IMR-90 (cell line): ENCODE data around the gene KLHL13. TPM values are rescaled to one million over a fixed set of nuclear protein-coding genes. Genes with fewer than 3 reads are reported as not detected.

ENCODE experiments used
- ATAC-seq: fragments of 200-7000 bp; cut with Tn5 transposase; 2 replicates; pipeline ENCODE4 v1.9.1; 2020; ENCODE audit warnings: low read depth, mild to moderate bottlenecking, moderate library complexity
- BruUV-seq: library from RNA; stranded (reverse); fragments of 400-500 nt; replicated peaks from 2 replicates; lab custom pipeline; 2021; lab: Mats Ljungman, UMichigan
- CTCF ChIA-PET: fragments of 300-600 bp; formaldehyde crosslinking; extraction: SDS; loops from one replicate; lab custom pipeline; 2021; ENCODE audit warnings: antibody characterized with exemption; lab: Yijun Ruan, JAX
- POLR2A ChIA-PET: fragments of 300-600 bp; sonication (Branson Sonifier 250); formaldehyde crosslinking; loops from one replicate; lab custom pipeline; 2022; ENCODE audit warnings: antibody characterized with exemption; ENCODE audit not compliant: unreplicated experiment; lab: Charles Lee
- DNase-seq: peaks from one replicate; pipeline ENCODE4 v3.0.0; 2013
- H2AFZ ChIP-seq: replicated peaks from 2 replicates; pipeline ENCODE3; 2013; ENCODE audit warnings: low read length, mild to moderate bottlenecking; ENCODE audit not compliant: poor library complexity
- H2AK5ac ChIP-seq: 2 replicates; pipeline ENCODE4 v1.6.1; 2013; ENCODE audit warnings: low read depth, low read length, inconsistent platforms
- H2AK9ac ChIP-seq: replicated peaks from 2 replicates; pipeline ENCODE3; 2013; ENCODE audit warnings: mild to moderate bottlenecking, low read depth, low read length, moderate library complexity; ENCODE audit not compliant: poor library complexity
- H2BK120ac ChIP-seq: 2 replicates; pipeline ENCODE4 v1.6.1; 2013; ENCODE audit warnings: low read depth, low read length, inconsistent platforms
- H2BK15ac ChIP-seq: 3 replicates; pipeline ENCODE4 v1.6.1; 2013; ENCODE audit warnings: low read depth, low read length, inconsistent platforms
- H2BK20ac ChIP-seq: 2 replicates; pipeline ENCODE4 v1.6.1; 2013; ENCODE audit warnings: low read depth, mild to moderate bottlenecking, inconsistent platforms, low read length, moderate library complexity
- H2BK5ac ChIP-seq: 2 replicates; pipeline ENCODE4 v1.6.1; 2013; ENCODE audit warnings: mild to moderate bottlenecking, low read depth, low read length, inconsistent platforms; ENCODE audit not compliant: poor library complexity, severe bottlenecking
- H3K14ac ChIP-seq: replicated peaks from 2 replicates; pipeline ENCODE4 v1.6.1; 2013; ENCODE audit warnings: low read depth, low read length, inconsistent platforms
- H3K18ac ChIP-seq: 2 replicates; pipeline ENCODE4 v1.6.1; 2013; ENCODE audit warnings: low read depth, low read length, control low read depth
- H3K23ac ChIP-seq: 2 replicates; pipeline ENCODE4 v1.6.1; 2013; ENCODE audit warnings: low read depth, low read length, inconsistent platforms
- H3K27ac ChIP-seq: 2 replicates; pipeline ENCODE4 v1.5.1; 2013; ENCODE audit warnings: mild to moderate bottlenecking, control low read depth, low read length; ENCODE audit not compliant: insufficient read depth
- H3K27me3 ChIP-seq: 2 replicates; pipeline ENCODE4 v1.6.1; 2013; ENCODE audit warnings: low read length; ENCODE audit not compliant: control insufficient read depth, insufficient read depth
- H3K36me3 ChIP-seq: 2 replicates; pipeline ENCODE4 v1.6.1; 2013; ENCODE audit warnings: low read length, mixed read lengths; ENCODE audit not compliant: control insufficient read depth, insufficient read depth
- H3K4ac ChIP-seq: 2 replicates; pipeline ENCODE4 v1.6.1; 2013; ENCODE audit warnings: low read depth, low read length, inconsistent platforms
- H3K4me1 ChIP-seq: 2 replicates; pipeline ENCODE4 v1.6.1; 2013; ENCODE audit warnings: low read length, mixed read lengths; ENCODE audit not compliant: control insufficient read depth, insufficient read depth
- H3K4me2 ChIP-seq: 2 replicates; pipeline ENCODE4 v1.6.1; 2013; ENCODE audit warnings: low read depth, mild to moderate bottlenecking, control low read depth, low read length, moderate library complexity
- H3K4me3 ChIP-seq: 2 replicates; pipeline ENCODE4 v1.5.1; 2013; ENCODE audit warnings: low read depth, mild to moderate bottlenecking, control low read depth, low read length, moderate library complexity; ENCODE audit not compliant: insufficient read depth
- H3K56ac ChIP-seq: 2 replicates; pipeline ENCODE4 v1.6.1; 2013; ENCODE audit warnings: low read length, inconsistent platforms; ENCODE audit not compliant: insufficient read depth; ENCODE audit errors: extremely low read depth
- H3K79me1 ChIP-seq, 2 experiments: 2 replicates each; pipeline ENCODE4 v1.6.1; 2013; ENCODE audit warnings: low read length in 2 of 2, inconsistent platforms in 1 of 2, low read depth in 1 of 2
- H3K9ac ChIP-seq: 2 replicates; pipeline ENCODE4 v1.6.1; 2013; ENCODE audit warnings: low read depth, low read length, control low read depth
- H3K9me1 ChIP-seq: 2 replicates; pipeline ENCODE4 v1.6.1; 2013; ENCODE audit warnings: low read length, inconsistent platforms; ENCODE audit not compliant: insufficient read depth
- H3K9me3 ChIP-seq: 2 replicates; pipeline ENCODE4 v1.6.1; 2013; ENCODE audit warnings: low read length; ENCODE audit not compliant: control insufficient read depth, insufficient read depth
- H4K20me1 ChIP-seq: 2 replicates; pipeline ENCODE4 v1.6.1; 2013; ENCODE audit warnings: low read length, inconsistent platforms; ENCODE audit not compliant: insufficient read depth
- H4K5ac ChIP-seq: 2 replicates; pipeline ENCODE4 v1.6.1; 2013; ENCODE audit warnings: mild to moderate bottlenecking, low read depth, low read length, control low read depth
- H4K8ac ChIP-seq, 2 experiments: 2 replicates each; pipeline ENCODE4 v1.6.1; 2013; ENCODE audit warnings: low read depth in 2 of 2, low read length in 2 of 2, control low read depth in 1 of 2, inconsistent platforms in 1 of 2
- H4K91ac ChIP-seq: 2 replicates; pipeline ENCODE4 v1.6.1; 2013; ENCODE audit warnings: low read depth, low read length, inconsistent platforms; ENCODE audit not compliant: insufficient read depth
- BHLHE40 ChIP-seq: fragments of 150-350 bp; IDR thresholded peaks from 2 replicates; pipeline ENCODE4 v1.6.1; 2016; ENCODE audit warnings: mild to moderate bottlenecking, low read depth, low read length
- CEBPB ChIP-seq: IDR thresholded peaks from 2 replicates; pipeline ENCODE4 v1.6.1; 2012; ENCODE audit warnings: low read depth, low read length, improper control_type of control experiment
- CHD1 ChIP-seq: IDR thresholded peaks from 2 replicates; pipeline ENCODE4 v1.6.1; 2012; ENCODE audit warnings: low read depth, low read length, improper control_type of control experiment
- ELK1 ChIP-seq: fragments of 150-350 bp; IDR thresholded peaks from 2 replicates; pipeline ENCODE4 v1.6.1; 2016; ENCODE audit warnings: low read depth, mild to moderate bottlenecking, low read length, moderate library complexity, borderline replicate concordance
- FOS ChIP-seq: fragments of 150-350 bp; IDR thresholded peaks from 2 replicates; pipeline ENCODE4 v1.6.1; 2016; ENCODE audit warnings: low read depth, low read length
- MAFK ChIP-seq: IDR thresholded peaks from 2 replicates; pipeline ENCODE4 v1.6.1; 2012; ENCODE audit warnings: low read depth, low read length, improper control_type of control experiment
- MAZ ChIP-seq: IDR thresholded peaks from 2 replicates; pipeline ENCODE4 v1.6.1; 2012; ENCODE audit warnings: low read depth, mild to moderate bottlenecking, low read length, improper control_type of control experiment, moderate library complexity, borderline replicate concordance
- MXI1 ChIP-seq: IDR thresholded peaks from 2 replicates; pipeline ENCODE4 v1.6.1; 2012; ENCODE audit warnings: low read depth, mild to moderate bottlenecking, low read length, moderate library complexity, borderline replicate concordance
- NFE2L2 ChIP-seq: fragments of 150-350 bp; IDR thresholded peaks from 2 replicates; pipeline ENCODE4 v1.6.1; 2016; ENCODE audit warnings: low read depth, mild to moderate bottlenecking, low read length
- POLR2A ChIP-seq: IDR thresholded peaks from 2 replicates; pipeline ENCODE4 v1.6.1; 2012; ENCODE audit warnings: mild to moderate bottlenecking, low read depth, low read length
- RAD21 ChIP-seq: IDR thresholded peaks from 2 replicates; pipeline ENCODE4 v1.6.1; 2012; ENCODE audit warnings: low read length, improper control_type of control experiment
- RCOR1 ChIP-seq: IDR thresholded peaks from 2 replicates; pipeline ENCODE4 v1.6.1; 2012; ENCODE audit warnings: mild to moderate bottlenecking, low read length, improper control_type of control experiment; ENCODE audit not compliant: insufficient replicate concordance
- RFX5 ChIP-seq: IDR thresholded peaks from 2 replicates; pipeline ENCODE4 v1.8.0; 2012; ENCODE audit warnings: low read depth, mild to moderate bottlenecking, low read length, moderate library complexity
- SMC3 ChIP-seq: fragments of 150-350 bp; IDR thresholded peaks from 2 replicates; pipeline ENCODE4 v1.6.1; 2016; ENCODE audit warnings: low read depth, mild to moderate bottlenecking, antibody characterized with exemption, low read length, moderate library complexity
- USF2 ChIP-seq: fragments of 150-350 bp; IDR thresholded peaks from 2 replicates; pipeline ENCODE4 v1.6.1; 2017; ENCODE audit warnings: mild to moderate bottlenecking, antibody characterized with exemption, low read length, low read depth
- WGBS, 2 experiments: methylation state at CpG; one replicate each; pipeline versions ENCODE4 v1.1.5 to v1.1.7; 2013; ENCODE audit warnings: missing lambda C conversion rate in 2 of 2; ENCODE audit not compliant: insufficient read length in 1 of 2; ENCODE audit errors: extremely low coverage in 2 of 2; 5-methylcytosine and 5-hydroxymethylcytosine counted together
- dilution Hi-C: fragments of 300-500 bp; cut with HindIII; formaldehyde crosslinking; loops from one replicate; pipeline ENCODE4 v1.14.3; 2018; ENCODE audit warnings: low sequenced_read_pairs; ENCODE audit not compliant: unreplicated experiment
- in situ Hi-C: fragments of 300-500 bp; cut with MboI; formaldehyde crosslinking; loops from 3 replicates; pipeline ENCODE4 v1.14.3; 2019; ENCODE audit warnings: low sequenced_read_pairs, inconsistent platforms, mixed read lengths
- intact Hi-C: fragments of 100-400 bp; cut with micrococcal nuclease; formaldehyde crosslinking; loops from 2 replicates; pipeline ENCODE4 v1.10.0; 2022
- polyA plus RNA-seq, 3 experiments: library from polyadenylated mRNA; depleted of rRNA; stranded (reverse); fragments of >200 nt; gene quantifications; 2 replicates each; pipeline ENCODE4 v1.2.3, GENCODE V29; 2012; ENCODE audit warnings: low replicate concordance in 1 of 3
- total RNA-seq: library from RNA; depleted of rRNA; stranded (reverse); fragments of >200 nt; gene quantifications from 2 replicates; pipeline ENCODE4 v1.2.3, GENCODE V29; 2012
- TF ChIP-seq, protein P1 (sequence below): conservative IDR thresholded peaks from 2 replicates; pipeline ENCODE4 v1.5.1; 2012; ENCODE audit warnings: mild to moderate bottlenecking, low read depth, low read length, improper control_type of control experiment

Gene KLHL13
- total and polyA plus RNA-seq, 2 of the 4 experiments (the other 2 are of a cell fraction), result 4.0 to 12.5 TPM

GRCh38 chrX:118088084-118088483 is 28.5 kb downstream of the KLHL13 start:
- WGBS, 2 experiments, result 100% methylated on average over 1 of the region's 4 CpGs; no CpG with 5 or more reads in 1 of the 2 experiments
- Histone ChIP-seq H3K9ac (no peak overlapping the region), H3K4ac (no peak overlapping the region), H3K27ac (no peak overlapping the region), H2AK5ac (no peak overlapping the region), H3K27me3 (no peaks in the 10 kb centered on the region), H4K20me1 (no peaks in the 10 kb centered on the region), H3K23ac (no peak overlapping the region), H4K8ac (no peak overlapping the region), H2BK120ac (no peak overlapping the region), H3K18ac (no peak overlapping the region), H2AFZ (no peak overlapping the region), H3K36me3 (no peaks in the 10 kb centered on the region), H2AK9ac (no peak overlapping the region), H3K4me1 (no peaks in the 10 kb centered on the region), H2BK20ac (no peak overlapping the region), H3K56ac (no peak overlapping the region), H3K4me3 (no peak overlapping the region), H3K4me2 (no peak overlapping the region), H3K14ac (no peak overlapping the region), H3K9me3 (no peaks in the 10 kb centered on the region), H4K5ac (no peak overlapping the region), H3K79me1 (no peaks in the 10 kb centered on the region), H3K9me1 (no peaks in the 10 kb centered on the region), H2BK5ac (no peak overlapping the region), H2BK15ac (no peak overlapping the region), H4K91ac (no peak overlapping the region)
- intact Hi-C loops (no loop called here), dilution Hi-C loops (no loop called here), in situ Hi-C loops (no loop called here)
- ChIA-PET POLR2A (no interaction called here), CTCF (no interaction called here)
- no peak for TF ChIP-seq CEBPB
- no peak for TF ChIP-seq MXI1
- no peak for TF ChIP-seq MAZ
- TF ChIP-seq USF2, result no peak
- TF ChIP-seq RAD21, result no peak
- TF ChIP-seq ELK1, result no peak
- no peak for TF ChIP-seq RFX5
- TF ChIP-seq MAFK, result no peak
- TF ChIP-seq RCOR1, result no peak
- TF ChIP-seq, protein P1, sequence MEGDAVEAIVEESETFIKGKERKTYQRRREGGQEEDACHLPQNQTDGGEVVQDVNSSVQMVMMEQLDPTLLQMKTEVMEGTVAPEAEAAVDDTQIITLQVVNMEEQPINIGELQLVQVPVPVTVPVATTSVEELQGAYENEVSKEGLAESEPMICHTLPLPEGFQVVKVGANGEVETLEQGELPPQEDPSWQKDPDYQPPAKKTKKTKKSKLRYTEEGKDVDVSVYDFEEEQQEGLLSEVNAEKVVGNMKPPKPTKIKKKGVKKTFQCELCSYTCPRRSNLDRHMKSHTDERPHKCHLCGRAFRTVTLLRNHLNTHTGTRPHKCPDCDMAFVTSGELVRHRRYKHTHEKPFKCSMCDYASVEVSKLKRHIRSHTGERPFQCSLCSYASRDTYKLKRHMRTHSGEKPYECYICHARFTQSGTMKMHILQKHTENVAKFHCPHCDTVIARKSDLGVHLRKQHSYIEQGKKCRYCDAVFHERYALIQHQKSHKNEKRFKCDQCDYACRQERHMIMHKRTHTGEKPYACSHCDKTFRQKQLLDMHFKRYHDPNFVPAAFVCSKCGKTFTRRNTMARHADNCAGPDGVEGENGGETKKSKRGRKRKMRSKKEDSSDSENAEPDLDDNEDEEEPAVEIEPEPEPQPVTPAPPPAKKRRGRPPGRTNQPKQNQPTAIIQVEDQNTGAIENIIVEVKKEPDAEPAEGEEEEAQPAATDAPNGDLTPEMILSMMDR, result no peak
- no peak for TF ChIP-seq CHD1
- TF ChIP-seq POLR2A, result no peak
- TF ChIP-seq FOS, result no peak
- TF ChIP-seq NFE2L2, result no peak
- TF ChIP-seq BHLHE40, result no peak
- TF ChIP-seq SMC3, result no peak
- DNase-seq (no peak), ATAC-seq (no peak)
- BruUV-seq, result no TSS peak
